ENCODE results near the gene SDS.

Gene SDS

DNA sequence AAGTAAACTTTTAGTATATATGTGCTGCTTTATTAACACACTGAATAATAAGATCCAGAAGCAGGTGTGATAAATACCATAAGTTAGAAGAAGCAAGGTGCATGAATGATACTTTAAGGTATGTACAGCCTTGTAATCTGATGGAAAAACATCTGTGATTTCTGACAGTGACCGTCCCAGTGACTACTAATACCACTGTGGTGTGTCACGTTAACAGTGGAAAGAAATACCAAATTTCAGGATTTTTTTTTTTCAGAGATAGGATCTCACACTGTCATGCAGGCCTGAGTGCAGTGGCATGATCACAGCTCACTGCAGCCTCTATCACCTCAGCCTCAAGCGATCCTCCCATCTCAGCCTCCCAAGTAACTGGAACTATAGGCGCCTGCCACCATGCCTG, 21.5 kb downstream of the SDS start:
- TF ChIP-seq, protein P1, sequence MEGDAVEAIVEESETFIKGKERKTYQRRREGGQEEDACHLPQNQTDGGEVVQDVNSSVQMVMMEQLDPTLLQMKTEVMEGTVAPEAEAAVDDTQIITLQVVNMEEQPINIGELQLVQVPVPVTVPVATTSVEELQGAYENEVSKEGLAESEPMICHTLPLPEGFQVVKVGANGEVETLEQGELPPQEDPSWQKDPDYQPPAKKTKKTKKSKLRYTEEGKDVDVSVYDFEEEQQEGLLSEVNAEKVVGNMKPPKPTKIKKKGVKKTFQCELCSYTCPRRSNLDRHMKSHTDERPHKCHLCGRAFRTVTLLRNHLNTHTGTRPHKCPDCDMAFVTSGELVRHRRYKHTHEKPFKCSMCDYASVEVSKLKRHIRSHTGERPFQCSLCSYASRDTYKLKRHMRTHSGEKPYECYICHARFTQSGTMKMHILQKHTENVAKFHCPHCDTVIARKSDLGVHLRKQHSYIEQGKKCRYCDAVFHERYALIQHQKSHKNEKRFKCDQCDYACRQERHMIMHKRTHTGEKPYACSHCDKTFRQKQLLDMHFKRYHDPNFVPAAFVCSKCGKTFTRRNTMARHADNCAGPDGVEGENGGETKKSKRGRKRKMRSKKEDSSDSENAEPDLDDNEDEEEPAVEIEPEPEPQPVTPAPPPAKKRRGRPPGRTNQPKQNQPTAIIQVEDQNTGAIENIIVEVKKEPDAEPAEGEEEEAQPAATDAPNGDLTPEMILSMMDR (IDR thresholded peaks at IDR 0.05; ENCODE audit: low read depth, low read length), result no peak
- no peak for DNase-seq (ENCODE audit: low read depth, low spot score)
- in situ Hi-C loops (cut with HindIII; ENCODE audit: low sequenced_read_pairs), result no loop called here
- H3K4me3 ChIP-seq (ENCODE audit: low read depth, low read length), result no peak overlapping the region

DNA sequence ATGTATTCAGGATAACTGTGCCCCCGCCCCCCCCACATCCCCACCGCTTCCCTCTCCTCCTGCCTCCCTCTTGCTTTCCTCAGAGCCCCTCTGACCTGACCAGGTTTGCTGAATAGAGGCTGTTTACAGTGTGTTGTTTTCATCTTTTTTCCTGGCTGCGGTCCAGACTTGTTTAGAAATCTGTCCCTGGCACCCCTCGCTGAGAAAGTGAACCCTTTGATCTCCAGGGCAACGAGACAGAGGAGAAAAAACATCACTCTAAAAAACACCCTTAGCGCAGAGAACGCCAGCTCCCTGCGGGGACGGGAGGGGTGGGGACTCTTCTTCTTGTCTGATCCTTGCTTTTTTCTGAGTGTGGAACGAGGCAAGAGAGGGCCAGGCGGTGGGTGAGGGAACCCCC, 22.5 kb downstream of the SDS start:
- DNase-seq (ENCODE audit: low read depth, low spot score), result no peak
- in situ Hi-C loops (cut with HindIII; ENCODE audit: low sequenced_read_pairs), result no loop called here
- H3K4me3 ChIP-seq (ENCODE audit: low read depth, low read length), result no peak overlapping the region
- TF ChIP-seq, protein P1 (IDR thresholded peaks at IDR 0.05; ENCODE audit: low read depth, low read length), result no peak

DNA sequence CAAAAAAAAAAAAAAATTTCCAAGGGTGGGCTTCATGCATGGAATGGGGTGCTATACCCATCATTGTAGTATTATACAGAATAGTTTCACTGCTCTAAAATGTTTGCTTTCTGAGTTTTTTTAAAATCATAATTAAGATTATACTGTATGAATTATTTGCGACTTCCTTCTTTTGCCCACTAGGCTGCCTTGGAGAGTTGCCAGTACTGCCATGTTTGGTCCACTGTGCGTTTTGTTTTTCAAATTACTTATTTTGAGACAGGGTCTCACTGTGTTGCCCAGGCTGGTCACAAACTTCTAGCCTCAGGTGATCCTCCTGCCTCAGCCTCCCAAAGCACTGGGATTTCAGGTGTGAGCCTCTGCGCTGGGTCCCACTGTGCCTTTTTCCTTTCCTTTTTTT, 25.4 kb downstream of the SDS start:
- DNase-seq (ENCODE audit: low read depth, low spot score), result no peak
- in situ Hi-C loops (cut with HindIII; ENCODE audit: low sequenced_read_pairs), result no loop called here
- H3K4me3 ChIP-seq (ENCODE audit: low read depth, low read length), result no peak overlapping the region
- TF ChIP-seq, protein P1 (IDR thresholded peaks at IDR 0.05; ENCODE audit: low read depth, low read length), result no peak

DNA sequence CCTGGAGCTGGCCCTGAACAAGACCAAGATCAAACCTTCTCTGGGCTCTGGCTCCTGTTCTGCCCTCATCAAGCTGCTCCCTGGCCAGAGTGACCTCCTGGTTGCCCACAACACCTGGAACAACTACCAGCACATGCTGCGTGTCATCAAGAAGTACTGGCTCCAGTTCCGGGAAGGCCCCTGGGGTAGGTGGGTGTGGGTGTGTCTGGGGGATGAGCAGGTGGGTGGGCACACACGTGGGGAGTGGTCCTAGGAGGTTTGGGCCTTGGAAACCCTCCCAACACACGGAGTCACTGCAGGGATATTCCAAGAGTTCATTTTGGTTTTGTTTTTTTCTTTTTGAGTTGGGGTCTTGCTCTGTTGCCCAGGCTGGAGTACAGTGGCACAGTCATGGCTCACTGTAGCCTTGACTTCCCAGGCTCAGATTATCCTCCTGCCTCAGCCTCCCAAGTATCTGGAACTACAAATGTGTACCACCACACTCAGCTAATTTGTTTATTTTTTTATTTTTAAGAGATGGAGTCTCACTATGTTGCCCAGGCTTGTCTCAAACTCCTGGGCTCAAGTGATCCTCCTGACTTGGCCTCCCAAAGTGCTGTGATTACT, 28.8 kb downstream of the SDS start:
- TF ChIP-seq, protein P1 (IDR thresholded peaks at IDR 0.05; ENCODE audit: low read depth, low read length), result no peak

DNA sequence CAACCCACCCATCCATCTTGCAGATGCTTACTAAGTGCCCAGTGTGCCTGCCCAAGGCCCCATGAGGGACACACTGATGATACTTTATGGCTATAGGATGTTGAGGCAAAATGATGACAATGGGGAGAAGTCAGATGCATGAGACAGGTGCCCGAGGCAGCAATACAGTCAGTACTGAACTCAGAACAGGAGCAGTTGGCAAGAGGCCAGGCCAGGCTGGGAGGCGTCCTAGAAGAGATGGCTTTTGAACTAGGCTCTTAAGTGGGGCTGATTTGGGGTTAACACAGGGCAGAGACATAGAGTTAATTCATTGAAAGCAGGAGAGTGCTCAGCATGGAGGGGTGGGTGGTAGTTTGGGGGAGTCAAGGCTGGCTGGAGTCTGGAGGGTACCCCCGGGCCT, 29.7 kb downstream of the SDS start:
- TF ChIP-seq, protein P1 (IDR thresholded peaks at IDR 0.05; ENCODE audit: low read depth, low read length), result no peak
- no peak for DNase-seq (ENCODE audit: low read depth, low spot score)
- no peak overlapping the region for H3K4me3 ChIP-seq (ENCODE audit: low read depth, low read length)
- in situ Hi-C loops (cut with HindIII; ENCODE audit: low sequenced_read_pairs), result no loop called here

More for the DNA sequence above, 28.8 kb downstream of the SDS start:
- H3K4me3 ChIP-seq (ENCODE audit: low read depth, low read length), result no peak overlapping the region
- DNase-seq (ENCODE audit: low read depth, low spot score), result no peak
- in situ Hi-C loops (cut with HindIII; ENCODE audit: low sequenced_read_pairs), result no loop called here

DNA sequence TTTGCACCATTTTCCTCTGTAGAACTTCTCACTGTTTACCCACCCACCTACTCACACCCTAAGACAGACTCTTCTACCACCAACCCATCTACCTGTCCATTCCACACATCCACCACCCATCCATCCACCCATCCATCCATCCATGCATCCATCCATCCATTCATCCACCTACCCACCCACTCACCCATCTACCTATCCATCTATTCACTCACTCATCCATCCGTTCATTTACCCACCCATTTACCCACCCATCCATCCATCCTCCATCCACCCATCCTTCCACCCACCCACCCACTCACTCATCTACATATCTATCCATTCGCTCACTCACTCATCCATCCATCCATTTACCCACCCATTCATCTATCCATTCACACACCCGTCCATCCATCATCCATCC, 30.2 kb downstream of the SDS start:
- no peak for DNase-seq (ENCODE audit: low read depth, low spot score)
- no peak overlapping the region for H3K4me3 ChIP-seq (ENCODE audit: low read depth, low read length)
- TF ChIP-seq, protein P1 (IDR thresholded peaks at IDR 0.05; ENCODE audit: low read depth, low read length), result no peak
- in situ Hi-C loops (cut with HindIII; ENCODE audit: low sequenced_read_pairs), result no loop called here

DNA sequence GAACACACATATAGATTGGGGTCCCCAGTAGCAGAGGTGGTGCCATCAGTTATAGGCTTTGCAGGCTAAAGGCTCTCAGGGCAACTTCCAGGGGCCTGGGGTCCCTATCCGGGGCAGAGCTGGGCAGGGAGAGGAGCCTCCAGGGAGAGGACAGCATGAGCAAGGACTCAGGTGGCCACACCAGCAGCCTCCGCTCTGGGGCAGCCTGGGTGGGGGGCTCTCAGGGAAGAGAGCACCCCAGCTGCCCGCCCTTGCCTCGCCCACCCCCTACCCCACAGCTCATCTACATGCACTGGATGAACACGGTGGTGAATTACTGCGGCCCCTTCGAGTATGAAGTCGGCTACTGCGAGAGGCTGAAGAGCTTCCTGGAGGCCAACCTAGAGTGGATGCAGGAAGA, 31.3 kb downstream of the SDS start:
- no peak overlapping the region for H3K4me3 ChIP-seq (ENCODE audit: low read depth, low read length)
- DNase-seq (ENCODE audit: low read depth, low spot score), result no peak
- in situ Hi-C loops (cut with HindIII; ENCODE audit: low sequenced_read_pairs), result no loop called here
- TF ChIP-seq, protein P1 (IDR thresholded peaks at IDR 0.05; ENCODE audit: low read depth, low read length), result no peak

All from astrocyte of the spinal cord (primary cell).